ENCODE measurements around the gene KNCN. TPM values are rescaled to one million over a fixed set of nuclear protein-coding genes. Genes with fewer than 3 reads are reported as not detected.

KNCN gene
- total and polyA plus RNA-seq, 2 experiments from 2014 or later = not detected

DNA sequence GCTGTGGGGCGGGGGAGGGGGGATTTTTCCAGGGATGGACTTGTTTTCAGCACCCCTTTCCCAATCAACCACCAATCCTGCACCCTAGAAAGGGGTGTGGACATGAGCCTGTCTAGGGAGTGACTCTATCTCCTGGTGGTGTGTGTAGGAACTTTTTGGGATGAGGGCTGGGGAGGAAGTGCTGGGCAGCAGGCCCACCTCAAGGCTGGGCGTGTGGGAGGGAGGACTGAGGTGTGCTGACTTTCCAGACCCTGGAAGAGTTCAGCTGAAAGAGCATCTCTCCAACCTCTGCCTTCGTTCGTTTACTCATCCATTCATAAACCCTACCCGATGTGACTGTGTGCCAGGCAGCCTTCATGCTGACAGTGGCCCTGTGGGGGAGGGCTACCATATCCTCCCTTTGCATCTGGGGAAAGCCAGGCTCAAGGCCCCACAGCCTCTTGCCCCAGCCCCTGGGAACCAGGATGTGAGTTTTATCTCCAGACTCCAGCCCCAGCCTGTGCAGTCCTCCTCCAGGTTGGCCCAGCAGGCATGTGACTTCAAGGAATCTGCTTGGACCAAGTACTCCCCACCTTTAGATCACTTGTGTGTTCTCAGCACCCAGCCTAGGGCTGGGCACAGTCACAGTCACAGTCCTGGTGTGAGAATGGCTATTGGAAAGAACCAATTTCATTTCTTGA, 6.7 kb downstream of the KNCN start:
- TF ChIP-seq CREB1 (CRISPR knock-in tag; IDR thresholded peaks at IDR 0.05; ENCODE audit: low read depth) = no peak
- TF ChIP-seq EZH2 (IDR thresholded peaks at IDR 0.05; ENCODE audit: low read depth, unreplicated experiment) = peak; percentile 20
- TF ChIP-seq, protein P1, sequence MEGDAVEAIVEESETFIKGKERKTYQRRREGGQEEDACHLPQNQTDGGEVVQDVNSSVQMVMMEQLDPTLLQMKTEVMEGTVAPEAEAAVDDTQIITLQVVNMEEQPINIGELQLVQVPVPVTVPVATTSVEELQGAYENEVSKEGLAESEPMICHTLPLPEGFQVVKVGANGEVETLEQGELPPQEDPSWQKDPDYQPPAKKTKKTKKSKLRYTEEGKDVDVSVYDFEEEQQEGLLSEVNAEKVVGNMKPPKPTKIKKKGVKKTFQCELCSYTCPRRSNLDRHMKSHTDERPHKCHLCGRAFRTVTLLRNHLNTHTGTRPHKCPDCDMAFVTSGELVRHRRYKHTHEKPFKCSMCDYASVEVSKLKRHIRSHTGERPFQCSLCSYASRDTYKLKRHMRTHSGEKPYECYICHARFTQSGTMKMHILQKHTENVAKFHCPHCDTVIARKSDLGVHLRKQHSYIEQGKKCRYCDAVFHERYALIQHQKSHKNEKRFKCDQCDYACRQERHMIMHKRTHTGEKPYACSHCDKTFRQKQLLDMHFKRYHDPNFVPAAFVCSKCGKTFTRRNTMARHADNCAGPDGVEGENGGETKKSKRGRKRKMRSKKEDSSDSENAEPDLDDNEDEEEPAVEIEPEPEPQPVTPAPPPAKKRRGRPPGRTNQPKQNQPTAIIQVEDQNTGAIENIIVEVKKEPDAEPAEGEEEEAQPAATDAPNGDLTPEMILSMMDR (conservative IDR thresholded peaks at IDR 0.05; ENCODE audit: low read depth in 2 of 2) = peak in 1 of 2 experiments; percentile 33; a peak in 2 of 4 replicates
- Mint-ChIP-seq H3K27ac (no peak overlapping the region), H3K4me1 (peaks cover 25% of the 10 kb centered on the region), H3K9me3 (no peaks in the 10 kb centered on the region; the same call in 2 of the 3 replicates), H3K4me3 (peak overlapping the region; percentile 80), H3K36me3 (ENCODE audit: low read depth) (no peaks in the 10 kb centered on the region; the same call in 2 of the 3 replicates), H3K27me3 (ENCODE audit: insufficient read depth, low read depth, poor library complexity) (peaks cover 70% of the 10 kb centered on the region)
- H3K4me1 ChIP-seq (ENCODE audit: insufficient read depth) = peaks cover 22% of the 10 kb centered on the region
- no peaks in the 10 kb centered on the region; the same call in 1 of the 2 replicates for H4K20me1 ChIP-seq (replicated peaks; ENCODE audit: insufficient read depth)
- no peaks in the 10 kb centered on the region for H3K36me3 ChIP-seq (ENCODE audit: insufficient read depth)
- H3K4me3 ChIP-seq = peak overlapping the region; percentile 74
- no peaks in the 10 kb centered on the region for H3F3A ChIP-seq (replicated peaks; ENCODE audit: low read depth)
- peak; percentile 56 for DNase-seq (ENCODE audit: low spot score)
- H3K79me2 ChIP-seq (replicated peaks; ENCODE audit: insufficient read depth) = no peaks in the 10 kb centered on the region
- peak; percentile 45 for ATAC-seq
- H3K9me2 ChIP-seq (ENCODE audit: insufficient read depth) = no peaks in the 10 kb centered on the region
- peak overlapping the region; percentile 94 for H3K4me2 ChIP-seq
- peaks cover 77% of the 10 kb centered on the region for H3K27me3 ChIP-seq (ENCODE audit: insufficient read depth)
- H3K27ac ChIP-seq (ENCODE audit: low read depth) = no peak overlapping the region
- H2AFZ ChIP-seq = peak overlapping the region; percentile 99

DNA sequence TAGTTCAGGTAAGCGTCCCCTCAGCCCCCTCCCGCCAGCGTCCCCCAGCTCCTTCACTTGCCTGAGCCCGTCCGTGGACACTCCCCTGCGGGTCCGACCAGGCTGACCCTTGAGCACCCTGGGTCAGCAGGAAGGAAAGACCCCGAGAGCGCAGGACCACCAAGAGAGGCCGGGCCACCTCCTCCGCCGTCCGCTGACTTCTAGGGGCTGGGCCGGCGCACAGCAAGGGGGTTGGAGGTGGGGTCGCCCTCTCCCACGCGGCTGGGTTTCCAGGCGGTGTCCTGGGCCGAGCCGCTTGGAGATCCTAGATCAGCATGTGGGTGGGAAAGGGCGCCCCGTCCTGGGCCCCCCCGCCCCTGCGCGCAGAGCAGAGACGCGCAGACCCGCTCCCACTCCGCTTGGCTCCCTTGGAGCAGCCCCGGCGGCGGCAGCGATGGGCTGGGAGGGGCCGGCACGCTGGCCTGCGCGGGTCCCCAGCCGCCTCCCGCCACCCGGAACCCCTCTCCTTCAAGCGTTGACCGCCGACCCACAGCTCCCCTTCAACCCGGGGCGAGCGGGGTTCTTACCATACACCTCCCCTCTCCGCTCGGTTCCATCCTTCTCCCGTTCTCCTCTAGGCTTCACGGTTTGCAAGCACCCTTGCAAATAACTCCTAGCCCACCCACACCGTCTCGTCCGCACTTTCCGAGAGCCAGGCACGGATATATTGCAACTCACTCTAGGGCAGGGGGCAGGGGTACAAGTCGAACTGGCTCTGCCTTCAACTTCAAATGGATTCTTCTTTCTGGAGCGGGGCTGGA, 7.5 kb downstream of the KNCN start:
- DNase-seq (ENCODE audit: low spot score) = peak; percentile 43
- H3K4me3 ChIP-seq = peak overlapping the region; percentile 74
- no peaks in the 10 kb centered on the region; the same call in 2 of the 3 replicates for H3K36me3 Mint-ChIP-seq (ENCODE audit: low read depth)
- H3K4me1 ChIP-seq (ENCODE audit: insufficient read depth) = peaks cover 21% of the 10 kb centered on the region
- H3K27me3 ChIP-seq (ENCODE audit: insufficient read depth) = peaks cover 83% of the 10 kb centered on the region
- TF ChIP-seq ZNF114 (CRISPR knock-in tag; IDR thresholded peaks at IDR 0.05) (no peak), EZH2 (IDR thresholded peaks at IDR 0.05; ENCODE audit: low read depth, unreplicated experiment) (peak; percentile 80)
- no peak overlapping the region for H3K27ac ChIP-seq (ENCODE audit: low read depth)
- H3K4me3 Mint-ChIP-seq = peak overlapping the region; percentile 80
- no peaks in the 10 kb centered on the region for H3K79me2 ChIP-seq (replicated peaks; ENCODE audit: insufficient read depth)
- H3F3A ChIP-seq (replicated peaks; ENCODE audit: low read depth) = no peaks in the 10 kb centered on the region
- H3K9me2 ChIP-seq (ENCODE audit: insufficient read depth) = no peaks in the 10 kb centered on the region
- no peak overlapping the region for H3K27ac Mint-ChIP-seq
- peak; percentile 53 for ATAC-seq
- H3K36me3 ChIP-seq (ENCODE audit: insufficient read depth) = no peaks in the 10 kb centered on the region
- H4K20me1 ChIP-seq (replicated peaks; ENCODE audit: insufficient read depth) = no peaks in the 10 kb centered on the region; the same call in 1 of the 2 replicates
- peaks cover 70% of the 10 kb centered on the region for H3K27me3 Mint-ChIP-seq (ENCODE audit: insufficient read depth, low read depth, poor library complexity)
- peaks cover 20% of the 10 kb centered on the region for H3K4me1 Mint-ChIP-seq
- H3K9me3 Mint-ChIP-seq = no peaks in the 10 kb centered on the region; the same call in 2 of the 3 replicates
- H3K4me2 ChIP-seq = peak overlapping the region; percentile 94
- H2AFZ ChIP-seq = peak overlapping the region; percentile 99

DNA sequence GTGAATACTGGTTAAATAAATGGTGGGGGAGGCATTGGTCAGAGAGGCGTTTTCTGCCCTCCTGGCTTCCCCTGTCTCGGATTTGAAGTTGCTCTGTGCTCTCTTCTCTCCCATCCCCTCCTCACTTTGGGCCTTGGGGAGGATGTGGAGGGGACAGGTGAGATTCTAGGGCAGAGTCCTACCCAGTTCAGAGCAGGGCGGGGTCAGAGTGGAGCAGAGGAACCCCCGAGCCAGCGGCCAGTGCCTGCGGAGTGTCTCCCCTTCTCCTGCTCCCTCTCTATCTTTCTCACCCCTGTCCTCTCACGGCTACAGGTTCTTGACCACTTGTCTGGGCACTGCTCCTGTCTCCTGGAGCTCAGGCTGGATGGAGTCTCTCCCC, 8.1 kb downstream of the KNCN start:
- ATAC-seq = peak; percentile 42
- peaks cover 20% of the 10 kb centered on the region for H3K4me1 Mint-ChIP-seq
- Histone ChIP-seq H3K27me3 (ENCODE audit: insufficient read depth) (peaks cover 89% of the 10 kb centered on the region), H3K4me1 (ENCODE audit: insufficient read depth) (peaks cover 21% of the 10 kb centered on the region), H3K79me2 (replicated peaks; ENCODE audit: insufficient read depth) (no peaks in the 10 kb centered on the region), H3K36me3 (ENCODE audit: insufficient read depth) (no peaks in the 10 kb centered on the region), H4K20me1 (replicated peaks; ENCODE audit: insufficient read depth) (no peaks in the 10 kb centered on the region; the same call in 1 of the 2 replicates), H3K4me2 (peak overlapping the region; percentile 94), H2AFZ (peak overlapping the region; percentile 99), H3F3A (replicated peaks; ENCODE audit: low read depth) (no peaks in the 10 kb centered on the region), H3K27ac (ENCODE audit: low read depth) (no peak overlapping the region), H3K9me2 (ENCODE audit: insufficient read depth) (no peaks in the 10 kb centered on the region), H3K4me3 (peak overlapping the region; percentile 74)
- peak; percentile 46 for DNase-seq (ENCODE audit: low spot score)
- H3K9me3 Mint-ChIP-seq = no peaks in the 10 kb centered on the region; the same call in 2 of the 3 replicates
- H3K4me3 Mint-ChIP-seq = peak overlapping the region; percentile 75
- no peaks in the 10 kb centered on the region; the same call in 2 of the 3 replicates for H3K36me3 Mint-ChIP-seq (ENCODE audit: low read depth)
- no peak overlapping the region for H3K27ac Mint-ChIP-seq
- peaks cover 67% of the 10 kb centered on the region for H3K27me3 Mint-ChIP-seq (ENCODE audit: insufficient read depth, low read depth, poor library complexity)
- no peak for TF ChIP-seq EZH2 (IDR thresholded peaks at IDR 0.05; ENCODE audit: low read depth, unreplicated experiment)
- TF ChIP-seq NANOG (IDR thresholded peaks at IDR 0.05; ENCODE audit: borderline replicate concordance) = no peak
- no peak for TF ChIP-seq CREB1 (CRISPR knock-in tag; IDR thresholded peaks at IDR 0.05; ENCODE audit: low read depth)
- TF ChIP-seq ZNF114 (CRISPR knock-in tag; IDR thresholded peaks at IDR 0.05) = no peak
- TF ChIP-seq EZH2phosphoT487 (IDR thresholded peaks at IDR 0.05; ENCODE audit: unreplicated experiment) = no peak
- TF ChIP-seq, protein P1 (conservative IDR thresholded peaks at IDR 0.05; ENCODE audit: low read depth in 2 of 2) = no peak
- TF ChIP-seq ZNF331 (CRISPR knock-in tag; IDR thresholded peaks at IDR 0.05; ENCODE audit: low read depth) = no peak
- TF ChIP-seq, protein P2, sequence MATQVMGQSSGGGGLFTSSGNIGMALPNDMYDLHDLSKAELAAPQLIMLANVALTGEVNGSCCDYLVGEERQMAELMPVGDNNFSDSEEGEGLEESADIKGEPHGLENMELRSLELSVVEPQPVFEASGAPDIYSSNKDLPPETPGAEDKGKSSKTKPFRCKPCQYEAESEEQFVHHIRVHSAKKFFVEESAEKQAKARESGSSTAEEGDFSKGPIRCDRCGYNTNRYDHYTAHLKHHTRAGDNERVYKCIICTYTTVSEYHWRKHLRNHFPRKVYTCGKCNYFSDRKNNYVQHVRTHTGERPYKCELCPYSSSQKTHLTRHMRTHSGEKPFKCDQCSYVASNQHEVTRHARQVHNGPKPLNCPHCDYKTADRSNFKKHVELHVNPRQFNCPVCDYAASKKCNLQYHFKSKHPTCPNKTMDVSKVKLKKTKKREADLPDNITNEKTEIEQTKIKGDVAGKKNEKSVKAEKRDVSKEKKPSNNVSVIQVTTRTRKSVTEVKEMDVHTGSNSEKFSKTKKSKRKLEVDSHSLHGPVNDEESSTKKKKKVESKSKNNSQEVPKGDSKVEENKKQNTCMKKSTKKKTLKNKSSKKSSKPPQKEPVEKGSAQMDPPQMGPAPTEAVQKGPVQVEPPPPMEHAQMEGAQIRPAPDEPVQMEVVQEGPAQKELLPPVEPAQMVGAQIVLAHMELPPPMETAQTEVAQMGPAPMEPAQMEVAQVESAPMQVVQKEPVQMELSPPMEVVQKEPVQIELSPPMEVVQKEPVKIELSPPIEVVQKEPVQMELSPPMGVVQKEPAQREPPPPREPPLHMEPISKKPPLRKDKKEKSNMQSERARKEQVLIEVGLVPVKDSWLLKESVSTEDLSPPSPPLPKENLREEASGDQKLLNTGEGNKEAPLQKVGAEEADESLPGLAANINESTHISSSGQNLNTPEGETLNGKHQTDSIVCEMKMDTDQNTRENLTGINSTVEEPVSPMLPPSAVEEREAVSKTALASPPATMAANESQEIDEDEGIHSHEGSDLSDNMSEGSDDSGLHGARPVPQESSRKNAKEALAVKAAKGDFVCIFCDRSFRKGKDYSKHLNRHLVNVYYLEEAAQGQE (IDR thresholded peaks at IDR 0.05; ENCODE audit: unreplicated experiment) = no peak
